IMR-90 (cell line): ENCODE data around the gene SIGLEC14. TPM values are rescaled to one million over a fixed set of nuclear protein-coding genes. Genes with fewer than 3 reads are reported as not detected.

Source experiments
- ATAC-seq: fragments of 200-7000 bp; cut with Tn5 transposase; 2 replicates; pipeline ENCODE4 v1.9.1; 2020; ENCODE audit warnings: low read depth, mild to moderate bottlenecking, moderate library complexity
- BruUV-seq: library from RNA; stranded (reverse); fragments of 400-500 nt; replicated peaks from 2 replicates; lab custom pipeline; 2021; lab: Mats Ljungman, UMichigan
- CTCF ChIA-PET: fragments of 300-600 bp; formaldehyde crosslinking; extraction: SDS; loops from one replicate; lab custom pipeline; 2021; ENCODE audit warnings: antibody characterized with exemption; lab: Yijun Ruan, JAX
- POLR2A ChIA-PET: fragments of 300-600 bp; sonication (Branson Sonifier 250); formaldehyde crosslinking; loops from one replicate; lab custom pipeline; 2022; ENCODE audit warnings: antibody characterized with exemption; ENCODE audit not compliant: unreplicated experiment; lab: Charles Lee
- DNase-seq: peaks from one replicate; pipeline ENCODE4 v3.0.0; 2013
- H2AFZ ChIP-seq: replicated peaks from 2 replicates; pipeline ENCODE3; 2013; ENCODE audit warnings: low read length, mild to moderate bottlenecking; ENCODE audit not compliant: poor library complexity
- H2AK5ac ChIP-seq: 2 replicates; pipeline ENCODE4 v1.6.1; 2013; ENCODE audit warnings: low read depth, low read length, inconsistent platforms
- H2AK9ac ChIP-seq: replicated peaks from 2 replicates; pipeline ENCODE3; 2013; ENCODE audit warnings: mild to moderate bottlenecking, low read depth, low read length, moderate library complexity; ENCODE audit not compliant: poor library complexity
- H2BK120ac ChIP-seq: 2 replicates; pipeline ENCODE4 v1.6.1; 2013; ENCODE audit warnings: low read depth, low read length, inconsistent platforms
- H2BK15ac ChIP-seq: 3 replicates; pipeline ENCODE4 v1.6.1; 2013; ENCODE audit warnings: low read depth, low read length, inconsistent platforms
- H2BK20ac ChIP-seq: 2 replicates; pipeline ENCODE4 v1.6.1; 2013; ENCODE audit warnings: low read depth, mild to moderate bottlenecking, inconsistent platforms, low read length, moderate library complexity
- H2BK5ac ChIP-seq: 2 replicates; pipeline ENCODE4 v1.6.1; 2013; ENCODE audit warnings: mild to moderate bottlenecking, low read depth, low read length, inconsistent platforms; ENCODE audit not compliant: poor library complexity, severe bottlenecking
- H3K14ac ChIP-seq: replicated peaks from 2 replicates; pipeline ENCODE4 v1.6.1; 2013; ENCODE audit warnings: low read depth, low read length, inconsistent platforms
- H3K18ac ChIP-seq: 2 replicates; pipeline ENCODE4 v1.6.1; 2013; ENCODE audit warnings: low read depth, low read length, control low read depth
- H3K23ac ChIP-seq: 2 replicates; pipeline ENCODE4 v1.6.1; 2013; ENCODE audit warnings: low read depth, low read length, inconsistent platforms
- H3K27ac ChIP-seq: 2 replicates; pipeline ENCODE4 v1.5.1; 2013; ENCODE audit warnings: mild to moderate bottlenecking, control low read depth, low read length; ENCODE audit not compliant: insufficient read depth
- H3K27me3 ChIP-seq: 2 replicates; pipeline ENCODE4 v1.6.1; 2013; ENCODE audit warnings: low read length; ENCODE audit not compliant: control insufficient read depth, insufficient read depth
- H3K36me3 ChIP-seq: 2 replicates; pipeline ENCODE4 v1.6.1; 2013; ENCODE audit warnings: low read length, mixed read lengths; ENCODE audit not compliant: control insufficient read depth, insufficient read depth
- H3K4ac ChIP-seq: 2 replicates; pipeline ENCODE4 v1.6.1; 2013; ENCODE audit warnings: low read depth, low read length, inconsistent platforms
- H3K4me1 ChIP-seq: 2 replicates; pipeline ENCODE4 v1.6.1; 2013; ENCODE audit warnings: low read length, mixed read lengths; ENCODE audit not compliant: control insufficient read depth, insufficient read depth
- H3K4me2 ChIP-seq: 2 replicates; pipeline ENCODE4 v1.6.1; 2013; ENCODE audit warnings: low read depth, mild to moderate bottlenecking, control low read depth, low read length, moderate library complexity
- H3K4me3 ChIP-seq: 2 replicates; pipeline ENCODE4 v1.5.1; 2013; ENCODE audit warnings: low read depth, mild to moderate bottlenecking, control low read depth, low read length, moderate library complexity; ENCODE audit not compliant: insufficient read depth
- H3K56ac ChIP-seq: 2 replicates; pipeline ENCODE4 v1.6.1; 2013; ENCODE audit warnings: low read length, inconsistent platforms; ENCODE audit not compliant: insufficient read depth; ENCODE audit errors: extremely low read depth
- H3K79me1 ChIP-seq, 2 experiments: 2 replicates each; pipeline ENCODE4 v1.6.1; 2013; ENCODE audit warnings: low read length in 2 of 2, inconsistent platforms in 1 of 2, low read depth in 1 of 2
- H3K9ac ChIP-seq: 2 replicates; pipeline ENCODE4 v1.6.1; 2013; ENCODE audit warnings: low read depth, low read length, control low read depth
- H3K9me1 ChIP-seq: 2 replicates; pipeline ENCODE4 v1.6.1; 2013; ENCODE audit warnings: low read length, inconsistent platforms; ENCODE audit not compliant: insufficient read depth
- H3K9me3 ChIP-seq: 2 replicates; pipeline ENCODE4 v1.6.1; 2013; ENCODE audit warnings: low read length; ENCODE audit not compliant: control insufficient read depth, insufficient read depth
- H4K20me1 ChIP-seq: 2 replicates; pipeline ENCODE4 v1.6.1; 2013; ENCODE audit warnings: low read length, inconsistent platforms; ENCODE audit not compliant: insufficient read depth
- H4K5ac ChIP-seq: 2 replicates; pipeline ENCODE4 v1.6.1; 2013; ENCODE audit warnings: mild to moderate bottlenecking, low read depth, low read length, control low read depth
- H4K8ac ChIP-seq, 2 experiments: 2 replicates each; pipeline ENCODE4 v1.6.1; 2013; ENCODE audit warnings: low read depth in 2 of 2, low read length in 2 of 2, control low read depth in 1 of 2, inconsistent platforms in 1 of 2
- H4K91ac ChIP-seq: 2 replicates; pipeline ENCODE4 v1.6.1; 2013; ENCODE audit warnings: low read depth, low read length, inconsistent platforms; ENCODE audit not compliant: insufficient read depth
- BHLHE40 ChIP-seq: fragments of 150-350 bp; IDR thresholded peaks from 2 replicates; pipeline ENCODE4 v1.6.1; 2016; ENCODE audit warnings: mild to moderate bottlenecking, low read depth, low read length
- CEBPB ChIP-seq: IDR thresholded peaks from 2 replicates; pipeline ENCODE4 v1.6.1; 2012; ENCODE audit warnings: low read depth, low read length, improper control_type of control experiment
- ELK1 ChIP-seq: fragments of 150-350 bp; IDR thresholded peaks from 2 replicates; pipeline ENCODE4 v1.6.1; 2016; ENCODE audit warnings: low read depth, mild to moderate bottlenecking, low read length, moderate library complexity, borderline replicate concordance
- FOS ChIP-seq: fragments of 150-350 bp; IDR thresholded peaks from 2 replicates; pipeline ENCODE4 v1.6.1; 2016; ENCODE audit warnings: low read depth, low read length
- MXI1 ChIP-seq: IDR thresholded peaks from 2 replicates; pipeline ENCODE4 v1.6.1; 2012; ENCODE audit warnings: low read depth, mild to moderate bottlenecking, low read length, moderate library complexity, borderline replicate concordance
- NFE2L2 ChIP-seq: fragments of 150-350 bp; IDR thresholded peaks from 2 replicates; pipeline ENCODE4 v1.6.1; 2016; ENCODE audit warnings: low read depth, mild to moderate bottlenecking, low read length
- POLR2A ChIP-seq: IDR thresholded peaks from 2 replicates; pipeline ENCODE4 v1.6.1; 2012; ENCODE audit warnings: mild to moderate bottlenecking, low read depth, low read length
- RAD21 ChIP-seq: IDR thresholded peaks from 2 replicates; pipeline ENCODE4 v1.6.1; 2012; ENCODE audit warnings: low read length, improper control_type of control experiment
- RCOR1 ChIP-seq: IDR thresholded peaks from 2 replicates; pipeline ENCODE4 v1.6.1; 2012; ENCODE audit warnings: mild to moderate bottlenecking, low read length, improper control_type of control experiment; ENCODE audit not compliant: insufficient replicate concordance
- USF2 ChIP-seq: fragments of 150-350 bp; IDR thresholded peaks from 2 replicates; pipeline ENCODE4 v1.6.1; 2017; ENCODE audit warnings: mild to moderate bottlenecking, antibody characterized with exemption, low read length, low read depth
- WGBS, 2 experiments: methylation state at CpG; one replicate each; pipeline versions ENCODE4 v1.1.5 to v1.1.7; 2013; ENCODE audit warnings: missing lambda C conversion rate in 2 of 2; ENCODE audit not compliant: insufficient read length in 1 of 2; ENCODE audit errors: extremely low coverage in 2 of 2; 5-methylcytosine and 5-hydroxymethylcytosine counted together
- dilution Hi-C: fragments of 300-500 bp; cut with HindIII; formaldehyde crosslinking; loops from one replicate; pipeline ENCODE4 v1.14.3; 2018; ENCODE audit warnings: low sequenced_read_pairs; ENCODE audit not compliant: unreplicated experiment
- in situ Hi-C: fragments of 300-500 bp; cut with MboI; formaldehyde crosslinking; loops from 3 replicates; pipeline ENCODE4 v1.14.3; 2019; ENCODE audit warnings: low sequenced_read_pairs, inconsistent platforms, mixed read lengths
- intact Hi-C: fragments of 100-400 bp; cut with micrococcal nuclease; formaldehyde crosslinking; loops from 2 replicates; pipeline ENCODE4 v1.10.0; 2022
- polyA plus RNA-seq, 3 experiments: library from polyadenylated mRNA; depleted of rRNA; stranded (reverse); fragments of >200 nt; gene quantifications; 2 replicates each; pipeline ENCODE4 v1.2.3, GENCODE V29; 2012; ENCODE audit warnings: low replicate concordance in 1 of 3
- total RNA-seq: library from RNA; depleted of rRNA; stranded (reverse); fragments of >200 nt; gene quantifications from 2 replicates; pipeline ENCODE4 v1.2.3, GENCODE V29; 2012

SIGLEC14 gene
- total and polyA plus RNA-seq, 2 of the 4 experiments (the other 2 are of a cell fraction): not detected

- 48% methylated on average over 2 of the region's 2 CpGs; no CpG with 5 or more reads in 1 of the 2 experiments for WGBS, 2 experiments
- CTCF ChIA-PET: no interaction called here
- no TSS peak for BruUV-seq
- peaks cover 9% of the 10 kb centered on the region for H3K4me1 ChIP-seq
- intact Hi-C loops: no loop called here
- no peak overlapping the region for H3K23ac ChIP-seq
- in situ Hi-C loops: no loop called here
- no peak overlapping the region for H2AFZ ChIP-seq
- H3K4me3 ChIP-seq: no peak overlapping the region
- H3K79me1 ChIP-seq: peaks cover 28 to 71% of the 10 kb centered on the region in 2 experiments
- no peak overlapping the region for H3K14ac ChIP-seq
- H4K8ac ChIP-seq: no peak overlapping the region
- H2AK9ac ChIP-seq: no peak overlapping the region
- H2BK5ac ChIP-seq: no peak overlapping the region
- H3K18ac ChIP-seq: no peak overlapping the region
- no peak overlapping the region for H4K91ac ChIP-seq
- peaks cover 56% of the 10 kb centered on the region for H3K36me3 ChIP-seq
- H2BK120ac ChIP-seq: no peak overlapping the region
- no peak overlapping the region for H3K4me2 ChIP-seq
- H3K27me3 ChIP-seq: no peaks in the 10 kb centered on the region
- no peak overlapping the region for H3K56ac ChIP-seq
- ATAC-seq (no peak), DNase-seq (no peak)
- H4K20me1 ChIP-seq: peaks cover 82% of the 10 kb centered on the region
- H3K4ac ChIP-seq: no peak overlapping the region
- H3K9ac ChIP-seq: no peak overlapping the region
- dilution Hi-C loops: no loop called here
- no peak overlapping the region for H2BK20ac ChIP-seq
- peak overlapping the region; percentile 14; the same call in 1 of the 2 replicates for H3K27ac ChIP-seq
- H3K9me3 ChIP-seq: no peaks in the 10 kb centered on the region
- POLR2A ChIA-PET: no interaction called here
- H4K5ac ChIP-seq: no peak overlapping the region
- H2AK5ac ChIP-seq: no peak overlapping the region
- TF ChIP-seq RAD21: no peak
- no peak for TF ChIP-seq NFE2L2
- TF ChIP-seq POLR2A: no peak
- TF ChIP-seq BHLHE40: no peak
- TF ChIP-seq MXI1: no peak
- no peak for TF ChIP-seq FOS
- TF ChIP-seq ELK1: no peak
- no peak for TF ChIP-seq CEBPB
- TF ChIP-seq RCOR1: no peak
- TF ChIP-seq USF2: no peak
- no peak overlapping the region for H2BK15ac ChIP-seq
- peaks cover 15% of the 10 kb centered on the region for H3K9me1 ChIP-seq
Measured at GRCh38 chr19:51693819-51694218, 47.2 kb upstream of the SIGLEC14 start.
